Gastroesophageal sphincter (tissue), 2 donors: Measurements from ENCODE around the gene FNDC3B.

Source experiments
- EP300 ChIP-seq: sonication (generic); formaldehyde crosslinking; IDR thresholded peaks from one replicate; pipeline ENCODE4 v1.6.1; 2017; ENCODE audit warnings: antibody characterized with exemption, mild to moderate bottlenecking
- POLR2AphosphoS5 ChIP-seq: sonication (generic); formaldehyde crosslinking; IDR thresholded peaks from one replicate; pipeline ENCODE4 v1.6.1; 2017; ENCODE audit warnings: antibody characterized with exemption

- TF ChIP-seq EP300 (no peak), POLR2AphosphoS5 (no peak)
Observed at GRCh38 chr3:172097585-172097984, 58.2 kb downstream of the FNDC3B start.
